HL-60 (cell line): ENCODE measurements around the gene CFAP100.

ENCODE experiments used
- CTCF ChIP-seq: IDR thresholded peaks from one replicate; pipeline ENCODE4 v1.5.1; 2011; ENCODE audit warnings: low read length, control low read depth, inconsistent platforms; ENCODE audit not compliant: insufficient read depth
- GABPA ChIP-seq: IDR thresholded peaks from 2 replicates; pipeline ENCODE4 v1.6.1; 2012; ENCODE audit warnings: low read depth
- POLR2AphosphoS5 ChIP-seq: IDR thresholded peaks from 2 replicates; pipeline ENCODE4 v1.6.1; 2012; ENCODE audit warnings: low read depth
- TF ChIP-seq, protein P1 (sequence below): IDR thresholded peaks from 2 replicates; pipeline ENCODE4 v1.6.1; 2012; ENCODE audit warnings: low read depth; ENCODE audit not compliant: insufficient replicate concordance

- TF ChIP-seq GABPA (no peak), CTCF (no peak), POLR2AphosphoS5 (no peak)
- TF ChIP-seq, protein P1, sequence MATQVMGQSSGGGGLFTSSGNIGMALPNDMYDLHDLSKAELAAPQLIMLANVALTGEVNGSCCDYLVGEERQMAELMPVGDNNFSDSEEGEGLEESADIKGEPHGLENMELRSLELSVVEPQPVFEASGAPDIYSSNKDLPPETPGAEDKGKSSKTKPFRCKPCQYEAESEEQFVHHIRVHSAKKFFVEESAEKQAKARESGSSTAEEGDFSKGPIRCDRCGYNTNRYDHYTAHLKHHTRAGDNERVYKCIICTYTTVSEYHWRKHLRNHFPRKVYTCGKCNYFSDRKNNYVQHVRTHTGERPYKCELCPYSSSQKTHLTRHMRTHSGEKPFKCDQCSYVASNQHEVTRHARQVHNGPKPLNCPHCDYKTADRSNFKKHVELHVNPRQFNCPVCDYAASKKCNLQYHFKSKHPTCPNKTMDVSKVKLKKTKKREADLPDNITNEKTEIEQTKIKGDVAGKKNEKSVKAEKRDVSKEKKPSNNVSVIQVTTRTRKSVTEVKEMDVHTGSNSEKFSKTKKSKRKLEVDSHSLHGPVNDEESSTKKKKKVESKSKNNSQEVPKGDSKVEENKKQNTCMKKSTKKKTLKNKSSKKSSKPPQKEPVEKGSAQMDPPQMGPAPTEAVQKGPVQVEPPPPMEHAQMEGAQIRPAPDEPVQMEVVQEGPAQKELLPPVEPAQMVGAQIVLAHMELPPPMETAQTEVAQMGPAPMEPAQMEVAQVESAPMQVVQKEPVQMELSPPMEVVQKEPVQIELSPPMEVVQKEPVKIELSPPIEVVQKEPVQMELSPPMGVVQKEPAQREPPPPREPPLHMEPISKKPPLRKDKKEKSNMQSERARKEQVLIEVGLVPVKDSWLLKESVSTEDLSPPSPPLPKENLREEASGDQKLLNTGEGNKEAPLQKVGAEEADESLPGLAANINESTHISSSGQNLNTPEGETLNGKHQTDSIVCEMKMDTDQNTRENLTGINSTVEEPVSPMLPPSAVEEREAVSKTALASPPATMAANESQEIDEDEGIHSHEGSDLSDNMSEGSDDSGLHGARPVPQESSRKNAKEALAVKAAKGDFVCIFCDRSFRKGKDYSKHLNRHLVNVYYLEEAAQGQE, result no peak
Observed at GRCh38 chr3:126401611-126402160, 7.0 kb downstream of the CFAP100 start.
